Neuronal stem cell (in vitro differentiated cells): Measurements from ENCODE around the gene IST1.

Source experiments
- DNase-seq: peaks from one replicate; pipeline ENCODE4 v3.0.0-alpha.2; 2013; ENCODE audit warnings: low spot score
- H2AFZ ChIP-seq: one replicate; pipeline ENCODE4 v1.6.1; 2013; ENCODE audit warnings: mild to moderate bottlenecking, low read length, inconsistent platforms
- H2AK5ac ChIP-seq: 2 replicates; pipeline ENCODE4 v1.6.1; 2013; ENCODE audit warnings: low read depth, mild to moderate bottlenecking, inconsistent platforms, low read length, moderate library complexity, mixed read lengths
- H2BK120ac ChIP-seq: 2 replicates; pipeline ENCODE4 v1.6.1; 2013; ENCODE audit warnings: low read depth, mild to moderate bottlenecking, inconsistent platforms, low read length, moderate library complexity, mixed read lengths
- H2BK12ac ChIP-seq: one replicate; pipeline ENCODE4 v1.6.1; 2013; ENCODE audit warnings: low read length, inconsistent platforms
- H2BK15ac ChIP-seq: 2 replicates; pipeline ENCODE4 v1.6.1; 2013; ENCODE audit warnings: mild to moderate bottlenecking, low read length, inconsistent platforms, mixed read lengths
- H2BK5ac ChIP-seq: one replicate; pipeline ENCODE4 v1.6.1; 2013; ENCODE audit warnings: inconsistent platforms, mild to moderate bottlenecking, low read length, moderate library complexity
- H3K14ac ChIP-seq: one replicate; pipeline ENCODE4 v1.6.1; 2013; ENCODE audit warnings: low read length, inconsistent platforms
- H3K18ac ChIP-seq: 2 replicates; pipeline ENCODE4 v1.6.1; 2013; ENCODE audit warnings: low read length, inconsistent platforms
- H3K23ac ChIP-seq: 2 replicates; pipeline ENCODE4 v1.6.1; 2013; ENCODE audit warnings: low read depth, mild to moderate bottlenecking, mixed read lengths, low read length, inconsistent platforms; ENCODE audit not compliant: poor library complexity
- H3K27ac ChIP-seq: replicated peaks from 3 replicates; pipeline ENCODE4 v1.5.1; 2013; ENCODE audit warnings: low read length, inconsistent platforms
- H3K27me3 ChIP-seq, 3 experiments: 2 replicates each; pipeline ENCODE4 v1.6.1; 2013; ENCODE audit warnings: low read length in 3 of 3, mild to moderate bottlenecking in 2 of 3, inconsistent platforms in 1 of 3, low read depth in 1 of 3, mixed read lengths in 1 of 3, moderate library complexity in 1 of 3; ENCODE audit not compliant: control insufficient read depth in 3 of 3, insufficient read depth in 3 of 3
- H3K36me3 ChIP-seq, 2 donors: replicated peaks in 1 of 2; 2 replicates each; pipeline ENCODE4 v1.6.1; 2013; ENCODE audit warnings: low read length in 2 of 2; ENCODE audit not compliant: control insufficient read depth in 2 of 2, insufficient read depth in 2 of 2
- H3K4ac ChIP-seq: 2 replicates; pipeline ENCODE4 v1.6.1; 2013; ENCODE audit warnings: inconsistent platforms, mild to moderate bottlenecking, low read length, moderate library complexity
- H3K4me1 ChIP-seq, 2 donors: 1 replicate in 1 of 2; 2 replicates in 1 of 2; pipeline ENCODE4 v1.6.1; 2013; ENCODE audit warnings: low read length in 2 of 2, low read depth in 1 of 2; ENCODE audit not compliant: control insufficient read depth in 2 of 2, insufficient read depth in 1 of 2
- H3K4me2 ChIP-seq: one replicate; pipeline ENCODE4 v1.6.1; 2013; ENCODE audit warnings: mild to moderate bottlenecking, low read length, inconsistent platforms; ENCODE audit not compliant: insufficient read depth, poor library complexity, severe bottlenecking
- H3K4me3 ChIP-seq, 2 donors: 2 replicates each; pipeline ENCODE4 v1.5.1; 2013; ENCODE audit warnings: low read length in 2 of 2, mild to moderate bottlenecking in 2 of 2, inconsistent platforms in 1 of 2, moderate library complexity in 1 of 2
- H3K79me1 ChIP-seq: one replicate; pipeline ENCODE4 v1.6.1; 2013; ENCODE audit warnings: low read depth, mild to moderate bottlenecking, inconsistent platforms, low read length, moderate library complexity
- H3K9ac ChIP-seq: one replicate; pipeline ENCODE4 v1.6.1; 2013; ENCODE audit warnings: mild to moderate bottlenecking, low read depth, low read length, inconsistent platforms; ENCODE audit not compliant: poor library complexity
- H3K9me3 ChIP-seq, 2 donors: replicated peaks in 1 of 2; 2 replicates each; pipeline versions ENCODE3 to v1.6.1; 2013; ENCODE audit warnings: low read length in 2 of 2, mild to moderate bottlenecking in 2 of 2, inconsistent platforms in 1 of 2, low read depth in 1 of 2, mixed read lengths in 1 of 2, moderate library complexity in 1 of 2; ENCODE audit not compliant: control insufficient read depth in 2 of 2, insufficient read depth in 1 of 2
- H4K8ac ChIP-seq: one replicate; pipeline ENCODE4 v1.6.1; 2013; ENCODE audit warnings: low read depth, mild to moderate bottlenecking, inconsistent platforms, low read length, moderate library complexity
- H4K91ac ChIP-seq: one replicate; pipeline ENCODE4 v1.6.1; 2013; ENCODE audit warnings: low read length, low read depth, mild to moderate bottlenecking, inconsistent platforms; ENCODE audit not compliant: poor library complexity
- WGBS, 2 donors: extraction: QIAGEN DNeasy Blood & Tissue Kit; methylation state at CpG; one replicate each; pipeline ENCODE4 v1.1.7; 2013; ENCODE audit warnings: missing lambda C conversion rate in 2 of 2, mixed read lengths in 1 of 2; ENCODE audit not compliant: insufficient read length in 2 of 2, insufficient replicate concordance in 1 of 2; ENCODE audit errors: extremely low coverage in 2 of 2; 5-methylcytosine and 5-hydroxymethylcytosine counted together

IST1 gene

DNA sequence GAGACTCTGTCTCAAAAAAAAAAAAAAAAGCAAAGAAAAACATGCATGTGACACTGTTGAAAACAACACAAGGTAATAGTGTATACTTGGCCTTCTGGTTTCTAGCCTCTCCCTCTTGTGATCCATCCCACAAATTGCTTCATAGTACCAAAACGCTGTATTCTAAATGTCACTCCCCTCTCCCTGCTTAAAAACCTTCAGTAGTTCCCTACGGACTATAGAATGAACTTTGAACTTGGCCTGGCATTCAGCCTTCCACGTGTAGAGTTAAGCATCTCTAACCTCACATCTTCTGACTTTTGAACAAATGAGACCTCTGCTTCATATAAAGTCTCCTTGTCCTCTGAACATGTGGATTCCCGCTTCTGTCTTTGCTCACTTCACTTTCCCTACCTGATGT lies 16.4 kb upstream of the IST1 start:
- no peak overlapping the region for H2BK12ac ChIP-seq
- no peaks in the 10 kb centered on the region for H3K27me3 ChIP-seq
- no peaks in the 10 kb centered on the region for H3K9me3 ChIP-seq
- H4K91ac ChIP-seq = no peak overlapping the region
- H3K14ac ChIP-seq = no peak overlapping the region
- no peak overlapping the region for H2AFZ ChIP-seq
- no peak for DNase-seq
- no peak overlapping the region for H3K4ac ChIP-seq
- H3K4me2 ChIP-seq = no peak overlapping the region
- no peak overlapping the region for H3K4me3 ChIP-seq
- peaks cover 2% of the 10 kb centered on the region for H3K79me1 ChIP-seq
- no peak overlapping the region for H2AK5ac ChIP-seq
- no peak overlapping the region for H3K9ac ChIP-seq
- H3K27ac ChIP-seq = no peak overlapping the region
- no peak overlapping the region for H3K23ac ChIP-seq
- H2BK5ac ChIP-seq = no peak overlapping the region
- no peak overlapping the region for H3K18ac ChIP-seq
- no CpG with 5 or more reads among the region's 4 CpGs for WGBS, 2 donors
- H4K8ac ChIP-seq = no peak overlapping the region
- H3K4me1 ChIP-seq = peaks cover 4 to 5% of the 10 kb centered on the region in 2 donors
- peaks cover 19 to 74% of the 10 kb centered on the region in 2 donors for H3K36me3 ChIP-seq
- no peak overlapping the region for H2BK120ac ChIP-seq
- no peak overlapping the region for H2BK15ac ChIP-seq

DNA sequence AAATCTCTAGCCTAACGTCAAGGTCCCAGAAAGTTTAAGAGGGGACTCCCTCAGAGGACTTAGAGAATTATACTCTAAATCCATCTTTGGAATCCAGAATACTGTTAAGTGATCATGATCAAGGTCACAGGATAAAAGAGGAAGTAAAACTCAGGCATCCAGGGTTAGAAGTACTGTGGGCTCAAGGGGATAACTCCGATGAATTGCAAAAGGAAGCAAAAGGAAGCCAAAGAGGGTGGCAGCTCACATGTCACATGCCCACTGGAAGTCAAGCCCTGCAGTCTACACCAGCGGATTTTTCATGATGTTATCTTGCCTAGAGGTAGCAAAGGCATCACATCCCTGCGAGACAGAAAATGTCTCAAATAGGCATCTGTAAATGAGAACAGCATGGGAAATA lies 15.2 kb upstream of the IST1 start:
- Histone ChIP-seq H3K4me2 (no peak overlapping the region), H3K27me3 (no peaks in the 10 kb centered on the region), H2AFZ (no peak overlapping the region), H3K27ac (no peak overlapping the region), H4K8ac (no peak overlapping the region), H2BK5ac (no peak overlapping the region), H2BK12ac (no peak overlapping the region), H2AK5ac (no peak overlapping the region), H3K18ac (no peak overlapping the region), H3K4me1 (peaks cover 4 to 5% of the 10 kb centered on the region in 2 donors), H4K91ac (no peak overlapping the region), H3K4me3 (no peak overlapping the region), H3K14ac (no peak overlapping the region), H3K79me1 (peaks cover 2% of the 10 kb centered on the region), H2BK15ac (no peak overlapping the region), H2BK120ac (no peak overlapping the region), H3K4ac (no peak overlapping the region), H3K9me3 (no peaks in the 10 kb centered on the region), H3K36me3 (peaks cover 17 to 61% of the 10 kb centered on the region in 2 donors), H3K23ac (no peak overlapping the region), H3K9ac (no peak overlapping the region)
- no CpG with 5 or more reads among the region's 4 CpGs for WGBS, 2 donors
- DNase-seq = no peak

DNA sequence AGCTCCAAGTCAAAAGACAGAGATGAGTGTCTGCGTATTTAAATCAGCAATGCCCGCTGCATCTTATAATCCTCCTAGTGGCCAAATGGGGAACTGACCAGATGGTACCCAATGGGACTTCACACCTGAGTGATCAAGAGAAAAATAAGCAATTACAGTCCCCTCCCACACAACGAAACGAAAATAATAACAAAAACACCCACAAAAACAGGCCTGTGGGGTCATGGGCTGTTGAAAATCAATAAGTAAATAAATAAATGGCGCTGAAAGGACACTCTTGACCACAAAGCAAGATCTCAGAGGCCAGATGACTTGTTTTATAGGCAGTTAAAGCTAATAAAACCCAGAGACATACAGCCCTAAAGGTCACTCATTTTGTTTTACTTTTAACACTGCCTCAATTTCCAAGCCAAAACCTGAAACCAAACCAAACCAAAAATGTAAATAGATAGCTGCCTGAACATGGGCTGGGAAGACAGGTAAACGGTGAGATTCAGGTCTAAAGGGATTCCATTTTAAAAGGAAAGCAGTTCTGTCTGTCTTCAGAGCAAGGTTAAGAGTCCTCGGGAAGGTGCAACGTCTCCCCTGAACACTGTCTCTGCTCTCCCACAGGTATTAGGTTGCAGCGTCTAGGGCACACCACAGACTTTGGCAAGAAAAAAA lies 12.7 kb upstream of the IST1 start:
- Histone ChIP-seq H3K9ac (no peak overlapping the region), H3K4me1 (peaks cover 4 to 5% of the 10 kb centered on the region in 2 donors), H3K27ac (no peak overlapping the region), H2AFZ (no peak overlapping the region), H2BK5ac (no peak overlapping the region), H3K4ac (no peak overlapping the region), H2AK5ac (no peak overlapping the region), H3K4me2 (peak overlapping the region; percentile 45), H3K27me3 (no peaks in the 10 kb centered on the region), H3K14ac (no peak overlapping the region), H3K9me3 (no peaks in the 10 kb centered on the region), H3K23ac (no peak overlapping the region), H2BK120ac (no peak overlapping the region), H4K8ac (no peak overlapping the region), H3K4me3 (peak overlapping the region; percentile 94 to 99), H3K36me3 (peaks cover 11 to 41% of the 10 kb centered on the region in 2 donors), H2BK15ac (no peak overlapping the region), H2BK12ac (no peak overlapping the region), H4K91ac (no peak overlapping the region), H3K79me1 (peaks cover 2% of the 10 kb centered on the region), H3K18ac (no peak overlapping the region)
- DNase-seq = peak; percentile 82
- no CpG with 5 or more reads among the region's 9 CpGs for WGBS, 2 donors

DNA sequence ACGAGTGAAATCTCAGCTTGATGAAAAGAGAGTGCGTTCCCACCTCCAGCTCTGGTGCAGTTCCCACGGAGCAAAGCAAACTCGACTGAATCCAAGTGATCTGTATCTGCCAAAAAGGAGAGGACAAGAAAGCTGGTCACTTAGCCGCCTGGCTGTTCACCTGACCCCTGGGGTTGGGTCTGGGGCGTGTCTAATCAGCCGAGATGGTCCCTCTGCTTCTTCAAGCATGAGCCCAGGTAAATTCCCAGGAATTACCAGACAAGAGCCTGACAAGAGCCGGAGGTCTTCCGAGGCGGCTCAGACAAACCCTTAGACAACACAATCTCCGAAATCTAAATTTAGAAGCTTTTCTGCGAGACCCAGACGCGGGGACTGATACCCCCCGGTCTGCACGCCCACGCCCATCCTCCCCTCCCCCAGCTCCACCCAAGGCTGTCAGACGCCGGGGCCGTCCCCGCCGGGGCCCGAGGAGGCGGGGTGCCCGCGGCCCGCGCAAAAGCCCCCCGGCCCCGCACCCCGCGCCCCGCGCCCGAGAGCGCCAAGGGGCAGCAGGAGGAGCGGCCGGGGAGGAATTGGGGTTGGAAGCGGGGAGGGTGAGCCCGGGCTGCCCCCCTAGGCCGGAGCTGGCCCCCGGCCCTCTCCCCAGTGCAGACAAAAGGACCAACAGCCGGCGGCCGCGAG lies 12.0 kb upstream of the IST1 start:
- H3K4me2 ChIP-seq = peak overlapping the region; percentile 57
- peak overlapping the region; percentile 95 for H3K18ac ChIP-seq
- peaks cover 11 to 36% of the 10 kb centered on the region in 2 donors for H3K36me3 ChIP-seq
- H3K14ac ChIP-seq = peak overlapping the region; percentile 56
- no CpG with 5 or more reads among the region's 46 CpGs for WGBS, 2 donors
- H3K23ac ChIP-seq = peak overlapping the region; percentile 60
- H3K27ac ChIP-seq = peak overlapping the region; percentile 76
- H4K91ac ChIP-seq = no peak overlapping the region
- peak overlapping the region; percentile 90 for H3K9ac ChIP-seq
- no peak overlapping the region for H3K4ac ChIP-seq
- H3K9me3 ChIP-seq = no peaks in the 10 kb centered on the region
- H2BK5ac ChIP-seq = peak overlapping the region; percentile 90
- H2BK12ac ChIP-seq = no peak overlapping the region
- no peak overlapping the region for H2AK5ac ChIP-seq
- H3K27me3 ChIP-seq = no peaks in the 10 kb centered on the region
- peak overlapping the region; percentile 87 for H2BK120ac ChIP-seq
- DNase-seq = peak; percentile 38
- H2AFZ ChIP-seq = peak overlapping the region; percentile 100
- peak overlapping the region; percentile 67 for H2BK15ac ChIP-seq
- peak overlapping the region; percentile 94 to 99 for H3K4me3 ChIP-seq
- H3K79me1 ChIP-seq = peaks cover 2% of the 10 kb centered on the region
- peaks cover 4 to 5% of the 10 kb centered on the region in 2 donors for H3K4me1 ChIP-seq
- H4K8ac ChIP-seq = no peak overlapping the region
